ENCODE data around the gene ZFHX3. TPM values are rescaled to one million over a fixed set of nuclear protein-coding genes. Genes with fewer than 3 reads are reported as not detected.

ZFHX3 gene
- total and polyA plus RNA-seq, 2 donors from 2014 or later: 2.3 to 29.3 TPM

- intact Hi-C loops (cut with DNase I): no loop called here
Measured at GRCh38 chr16:72969812-72970211, 78.1 kb downstream of the ZFHX3 start.

DNA sequence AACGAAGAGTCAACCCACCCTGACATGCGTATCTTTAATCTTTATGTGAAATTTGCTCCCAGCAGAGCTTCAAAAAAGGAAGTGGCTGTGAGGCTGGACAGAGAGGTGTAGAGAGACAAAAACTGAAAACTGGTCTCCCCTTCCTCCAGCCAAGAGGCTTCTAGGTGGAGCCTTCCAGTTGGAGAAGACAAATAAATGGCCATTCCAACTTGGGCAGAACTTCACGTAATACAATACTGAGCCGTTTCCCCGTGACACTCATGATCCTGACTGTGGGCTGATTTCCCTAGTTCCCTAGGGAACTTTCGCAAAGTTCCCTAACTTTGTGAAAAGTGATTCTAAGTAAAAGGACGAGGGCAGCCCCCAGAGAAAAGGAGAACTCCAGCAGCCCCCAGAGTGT lies 78.8 kb downstream of the ZFHX3 start:
- no peak overlapping the region for H3K9ac ChIP-seq (ENCODE audit: low read length in 3 of 3)
- TF ChIP-seq, protein P1, sequence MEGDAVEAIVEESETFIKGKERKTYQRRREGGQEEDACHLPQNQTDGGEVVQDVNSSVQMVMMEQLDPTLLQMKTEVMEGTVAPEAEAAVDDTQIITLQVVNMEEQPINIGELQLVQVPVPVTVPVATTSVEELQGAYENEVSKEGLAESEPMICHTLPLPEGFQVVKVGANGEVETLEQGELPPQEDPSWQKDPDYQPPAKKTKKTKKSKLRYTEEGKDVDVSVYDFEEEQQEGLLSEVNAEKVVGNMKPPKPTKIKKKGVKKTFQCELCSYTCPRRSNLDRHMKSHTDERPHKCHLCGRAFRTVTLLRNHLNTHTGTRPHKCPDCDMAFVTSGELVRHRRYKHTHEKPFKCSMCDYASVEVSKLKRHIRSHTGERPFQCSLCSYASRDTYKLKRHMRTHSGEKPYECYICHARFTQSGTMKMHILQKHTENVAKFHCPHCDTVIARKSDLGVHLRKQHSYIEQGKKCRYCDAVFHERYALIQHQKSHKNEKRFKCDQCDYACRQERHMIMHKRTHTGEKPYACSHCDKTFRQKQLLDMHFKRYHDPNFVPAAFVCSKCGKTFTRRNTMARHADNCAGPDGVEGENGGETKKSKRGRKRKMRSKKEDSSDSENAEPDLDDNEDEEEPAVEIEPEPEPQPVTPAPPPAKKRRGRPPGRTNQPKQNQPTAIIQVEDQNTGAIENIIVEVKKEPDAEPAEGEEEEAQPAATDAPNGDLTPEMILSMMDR (IDR thresholded peaks at IDR 0.05; ENCODE audit: borderline replicate concordance, extremely low read depth, insufficient read depth): no peak
- no peak for DNase-seq
- no peaks in the 10 kb centered on the region for H3K9me3 ChIP-seq (ENCODE audit: control insufficient read depth in 2 of 3, insufficient read depth in 1 of 3, low read length in 3 of 3)
- no peaks in the 10 kb centered on the region for H3K36me3 ChIP-seq (ENCODE audit: control insufficient read depth in 2 of 3, insufficient read depth in 3 of 3, low read length in 3 of 3)
- intact Hi-C loops (cut with DNase I): no loop called here
- H3K4me3 ChIP-seq (ENCODE audit: low read length in 3 of 3): no peak overlapping the region
- no peaks in the 10 kb centered on the region for H3K27me3 ChIP-seq (ENCODE audit: control insufficient read depth, insufficient read depth, low read length)
- no peak overlapping the region for H3K27ac ChIP-seq (ENCODE audit: low read depth in 2 of 2, low read length in 2 of 2)
- peaks cover 0 to 3% (median 0%) of the 10 kb centered on the region in 3 donors for H3K4me1 ChIP-seq (ENCODE audit: control insufficient read depth in 2 of 3, insufficient read depth in 2 of 3, low read depth in 1 of 3, low read length in 3 of 3)
- no peak for FAIRE-seq

More at GRCh38 chr16:72969812-72970211, 78.1 kb downstream of the ZFHX3 start:
- peak in 1 of 5 donors; percentile 53 for DNase-seq
- H3K27me3 ChIP-seq (ENCODE audit: control insufficient read depth, insufficient read depth, low read length): no peaks in the 10 kb centered on the region
- H3K4me3 ChIP-seq (ENCODE audit: low read length in 3 of 3): no peak overlapping the region
- no peak overlapping the region for H3K9ac ChIP-seq (ENCODE audit: low read length in 3 of 3)
- no peaks in the 10 kb centered on the region for H3K36me3 ChIP-seq (ENCODE audit: control insufficient read depth in 2 of 3, insufficient read depth in 3 of 3, low read length in 3 of 3)
- TF ChIP-seq, protein P1 (IDR thresholded peaks at IDR 0.05; ENCODE audit: borderline replicate concordance, extremely low read depth, insufficient read depth): no peak
- FAIRE-seq: no peak
- H3K27ac ChIP-seq (ENCODE audit: low read depth in 2 of 2, low read length in 2 of 2): no peak overlapping the region
- H3K4me1 ChIP-seq (ENCODE audit: control insufficient read depth in 2 of 3, insufficient read depth in 2 of 3, low read depth in 1 of 3, low read length in 3 of 3): peaks cover 0 to 3% (median 0%) of the 10 kb centered on the region in 3 donors
- no peaks in the 10 kb centered on the region for H3K9me3 ChIP-seq (ENCODE audit: control insufficient read depth in 2 of 3, insufficient read depth in 1 of 3, low read length in 3 of 3)

GRCh38 chr16:72967941-72968340 lies 80.0 kb downstream of the ZFHX3 start:
- Histone ChIP-seq H3K27ac (ENCODE audit: low read depth in 2 of 2, low read length in 2 of 2) (no peak overlapping the region), H3K9me3 (ENCODE audit: control insufficient read depth in 2 of 3, insufficient read depth in 1 of 3, low read length in 3 of 3) (no peaks in the 10 kb centered on the region), H3K4me3 (ENCODE audit: low read length in 3 of 3) (no peak overlapping the region), H3K36me3 (ENCODE audit: control insufficient read depth in 2 of 3, insufficient read depth in 3 of 3, low read length in 3 of 3) (no peaks in the 10 kb centered on the region), H3K9ac (ENCODE audit: low read length in 3 of 3) (no peak overlapping the region), H3K27me3 (ENCODE audit: control insufficient read depth, insufficient read depth, low read length) (no peaks in the 10 kb centered on the region), H3K4me1 (ENCODE audit: control insufficient read depth in 2 of 3, insufficient read depth in 2 of 3, low read depth in 1 of 3, low read length in 3 of 3) (no peaks in the 10 kb centered on the region)
- TF ChIP-seq, protein P1 (IDR thresholded peaks at IDR 0.05; ENCODE audit: borderline replicate concordance, extremely low read depth, insufficient read depth): no peak
- intact Hi-C loops (cut with DNase I): no loop called here
- DNase-seq (no peak), FAIRE-seq (no peak)

All from kidney (tissue), 14 donors.